DND-41 (cell line): ENCODE measurements around the gene HSF4.

ENCODE experiments used
- ATAC-seq: fragments of 200-7000 bp; cut with Tn5 transposase; 3 replicates; pipeline ENCODE4 v1.9.1; 2021; ENCODE audit warnings: low read depth; ENCODE audit not compliant: insufficient read depth
- DNase-seq: peaks from one replicate; pipeline ENCODE4 v3.0.0-alpha.2; 2020
- H2AFZ ChIP-seq: 2 replicates; pipeline ENCODE4 v1.6.0; 2012; ENCODE audit warnings: low read depth, low read length
- H3K27ac ChIP-seq: 2 replicates; pipeline ENCODE4 v1.5.1; 2012; ENCODE audit warnings: low read length, inconsistent platforms
- H3K27me3 ChIP-seq: fragments of 200-600 bp; sonication (generic); 2 replicates; pipeline ENCODE4 v1.6.0; 2012; ENCODE audit warnings: low read length, mild to moderate bottlenecking, inconsistent platforms; ENCODE audit not compliant: insufficient read depth, poor library complexity
- H3K36me3 ChIP-seq: 2 replicates; pipeline ENCODE4 v1.5.1; 2012; ENCODE audit warnings: low read length, inconsistent platforms; ENCODE audit not compliant: insufficient read depth
- H3K4me1 ChIP-seq: 2 replicates; pipeline ENCODE4 v1.5.1; 2012; ENCODE audit warnings: mild to moderate bottlenecking, low read length; ENCODE audit not compliant: insufficient read depth
- H3K4me2 ChIP-seq: 2 replicates; pipeline ENCODE4 v1.6.0; 2012; ENCODE audit warnings: mild to moderate bottlenecking, moderate library complexity, low read length, inconsistent platforms; ENCODE audit not compliant: insufficient read depth
- H3K4me3 ChIP-seq, 2 experiments: fragments of 200-600 bp in 1 of 2; shearing (Covaris generic) in 1 of 2; 2 replicates each; pipeline ENCODE4 v1.5.1; 2012 to 2016; ENCODE audit warnings: inconsistent platforms in 2 of 2, low read length in 2 of 2, mild to moderate bottlenecking in 2 of 2, low read depth in 1 of 2, moderate library complexity in 1 of 2
- H3K79me2 ChIP-seq: 2 replicates; pipeline ENCODE4 v1.6.0; 2012; ENCODE audit warnings: low read length, inconsistent platforms; ENCODE audit not compliant: insufficient read depth
- H3K9ac ChIP-seq: 2 replicates; pipeline ENCODE4 v1.6.0; 2012; ENCODE audit warnings: low read depth, mild to moderate bottlenecking, inconsistent platforms, low read length, moderate library complexity
- H3K9me3 ChIP-seq: 2 replicates; pipeline ENCODE4 v1.5.1; 2012; ENCODE audit warnings: low read length, moderate library complexity, mild to moderate bottlenecking, inconsistent platforms; ENCODE audit not compliant: insufficient read depth, severe bottlenecking
- H4K20me1 ChIP-seq: 2 replicates; pipeline ENCODE4 v1.6.0; 2012; ENCODE audit warnings: low read length; ENCODE audit not compliant: insufficient read depth
- CTCF ChIP-seq: IDR thresholded peaks from 2 replicates; pipeline ENCODE4 v1.5.1; 2012; ENCODE audit warnings: borderline replicate concordance, low read length, moderate library complexity, mild to moderate bottlenecking; ENCODE audit not compliant: poor library complexity, severe bottlenecking; ENCODE audit errors: extremely low read depth
- EZH2 ChIP-seq: IDR thresholded peaks from 3 replicates; pipeline ENCODE4 v1.6.1; 2012; ENCODE audit warnings: borderline replicate concordance, low read depth, mild to moderate bottlenecking, moderate library complexity, low read length, inconsistent platforms; ENCODE audit not compliant: severe bottlenecking

Gene HSF4

DNA sequence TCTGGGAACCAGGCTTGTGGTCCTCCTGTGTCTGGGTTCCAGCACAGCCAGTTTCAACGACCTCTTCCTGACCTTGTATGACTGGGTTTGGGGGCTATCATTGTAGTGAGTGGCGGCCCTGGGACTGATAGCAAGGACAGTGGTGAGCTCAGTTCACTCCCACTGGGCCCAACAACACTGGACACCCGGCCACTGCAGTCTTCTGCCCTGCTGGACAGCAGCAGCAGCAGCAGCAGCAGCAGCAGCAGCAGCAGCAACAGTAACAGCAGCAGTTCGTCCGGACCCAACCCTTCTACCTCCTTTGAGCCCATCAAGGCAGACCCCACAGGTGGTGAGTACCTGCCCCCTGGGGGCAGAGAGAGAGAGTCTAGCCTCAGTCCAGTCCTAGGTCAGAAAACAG lies 31.1 kb downstream of the HSF4 start:
- Histone ChIP-seq H3K4me2 (no peak overlapping the region), H4K20me1 (peaks cover 48% of the 10 kb centered on the region), H3K9me3 (no peaks in the 10 kb centered on the region), H3K36me3 (peaks cover 79% of the 10 kb centered on the region), H3K4me1 (peaks cover 36% of the 10 kb centered on the region), H3K4me3 (no peak overlapping the region), H2AFZ (no peak overlapping the region), H3K27me3 (no peaks in the 10 kb centered on the region), H3K9ac (no peak overlapping the region), H3K79me2 (peaks cover 41% of the 10 kb centered on the region), H3K27ac (no peak overlapping the region)
- no peak for TF ChIP-seq EZH2
- no peak for TF ChIP-seq CTCF
- DNase-seq (no peak), ATAC-seq (no peak)

DNA sequence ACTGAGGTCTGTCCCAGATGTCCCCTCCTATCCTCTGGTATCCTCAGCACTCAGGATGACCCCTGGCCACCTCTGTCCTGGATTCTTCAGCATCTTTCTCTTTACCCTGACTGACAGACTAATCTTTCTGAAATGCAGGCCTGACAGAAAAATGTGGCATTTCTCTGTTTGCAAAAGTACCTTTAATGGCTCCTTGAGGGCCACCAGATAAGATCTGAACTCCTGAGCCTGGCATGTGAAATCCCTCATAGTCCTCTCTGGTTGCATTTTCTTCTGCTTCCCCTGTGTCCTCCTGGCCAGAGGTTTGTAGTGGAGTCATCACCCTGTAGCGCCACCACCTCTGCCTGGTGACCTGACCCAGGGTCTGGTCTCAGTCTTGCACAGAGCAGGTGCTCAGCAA lies 32.3 kb downstream of the HSF4 start:
- H3K4me3 ChIP-seq: no peak overlapping the region
- H3K9me3 ChIP-seq: no peaks in the 10 kb centered on the region
- DNase-seq (no peak), ATAC-seq (no peak)
- no peak overlapping the region for H3K27ac ChIP-seq
- no peak overlapping the region for H2AFZ ChIP-seq
- TF ChIP-seq EZH2 (no peak), CTCF (no peak)
- peaks cover 25% of the 10 kb centered on the region for H3K4me1 ChIP-seq
- peaks cover 33% of the 10 kb centered on the region for H3K79me2 ChIP-seq
- H3K4me2 ChIP-seq: no peak overlapping the region
- H4K20me1 ChIP-seq: peaks cover 48% of the 10 kb centered on the region
- H3K9ac ChIP-seq: no peak overlapping the region
- H3K36me3 ChIP-seq: peaks cover 89% of the 10 kb centered on the region
- H3K27me3 ChIP-seq: no peaks in the 10 kb centered on the region

DNA sequence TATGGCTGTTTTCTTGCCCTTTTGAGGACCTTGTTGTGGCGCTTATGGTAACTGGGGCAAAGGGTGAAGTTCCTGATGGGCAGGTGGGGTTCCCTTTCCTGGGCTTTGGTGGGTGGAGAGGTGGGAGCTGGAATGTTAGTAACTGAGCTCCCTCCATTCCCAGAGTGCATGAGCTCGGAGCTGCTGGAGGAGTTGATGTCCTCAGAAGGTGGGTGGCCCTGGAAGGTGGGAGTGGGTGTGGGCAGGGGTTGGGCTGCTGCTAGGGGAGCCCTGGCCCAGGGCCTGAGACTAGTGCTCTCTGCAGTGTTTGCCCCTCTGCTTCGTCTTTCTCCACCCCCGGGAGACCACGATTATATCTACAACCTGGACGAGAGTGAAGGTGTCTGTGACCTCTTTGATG lies 33.2 kb downstream of the HSF4 start:
- DNase-seq: no peak
- Histone ChIP-seq H3K4me3 (no peak overlapping the region), H2AFZ (no peak overlapping the region), H3K27ac (no peak overlapping the region), H3K4me2 (no peak overlapping the region), H3K9ac (no peak overlapping the region), H3K27me3 (no peaks in the 10 kb centered on the region), H3K79me2 (peaks cover 25% of the 10 kb centered on the region), H4K20me1 (peaks cover 51% of the 10 kb centered on the region), H3K9me3 (no peaks in the 10 kb centered on the region), H3K36me3 (peaks cover 92% of the 10 kb centered on the region), H3K4me1 (peaks cover 21% of the 10 kb centered on the region)
- no peak for ATAC-seq
- TF ChIP-seq CTCF: no peak
- no peak for TF ChIP-seq EZH2

GRCh38 chr16:67198238-67198734 lies 33.7 kb downstream of the HSF4 start:
- Histone ChIP-seq H3K4me2 (no peak overlapping the region), H3K79me2 (peaks cover 19% of the 10 kb centered on the region), H3K36me3 (peaks cover 94% of the 10 kb centered on the region), H3K4me3 (no peak overlapping the region), H2AFZ (no peak overlapping the region), H3K9ac (no peak overlapping the region), H3K27ac (no peak overlapping the region), H3K9me3 (no peaks in the 10 kb centered on the region), H3K4me1 (peaks cover 15% of the 10 kb centered on the region), H4K20me1 (peaks cover 46% of the 10 kb centered on the region), H3K27me3 (no peaks in the 10 kb centered on the region)
- no peak for TF ChIP-seq EZH2
- peak; percentile 60 for TF ChIP-seq CTCF
- DNase-seq (peak; percentile 34), ATAC-seq (peak; percentile 62)
